Lower lobe of right lung (tissue), 2 donors: Measurements from ENCODE around the gene STK32A. TPM values are rescaled to one million over a fixed set of nuclear protein-coding genes. Genes with fewer than 3 reads are reported as not detected.

Experiments
- ATAC-seq, 2 donors: fragments of 200-7000 bp; cut with Tn5 transposase; one replicate each; pipeline ENCODE4 v1.9.1; 2020 to 2022; ENCODE audit warnings: mild to moderate bottlenecking in 2 of 2, moderate library complexity in 2 of 2
- DNase-seq: peaks from one replicate; pipeline ENCODE4 v3.0.0-alpha.2; 2020
- H3K27ac ChIP-seq: fragments of 200-600 bp; one replicate; pipeline ENCODE4 v1.8.0; 2022
- H3K27me3 ChIP-seq: fragments of 200-600 bp; one replicate; pipeline ENCODE4 v1.8.0; 2022; ENCODE audit warnings: low read depth
- H3K36me3 ChIP-seq: fragments of 200-600 bp; one replicate; pipeline ENCODE4 v1.8.0; 2022; ENCODE audit warnings: mild to moderate bottlenecking
- H3K4me1 ChIP-seq: fragments of 200-600 bp; one replicate; pipeline ENCODE4 v1.8.0; 2022
- H3K4me3 ChIP-seq: fragments of 200-600 bp; one replicate; pipeline ENCODE4 v1.8.0; 2022; ENCODE audit warnings: mild to moderate bottlenecking
- H3K9me3 ChIP-seq: fragments of 200-600 bp; one replicate; pipeline ENCODE4 v1.8.0; 2022
- CTCF ChIP-seq: fragments of 200-600 bp; IDR thresholded peaks from one replicate; pipeline ENCODE4 v1.8.0; 2022; ENCODE audit warnings: antibody characterized with exemption, mild to moderate bottlenecking
- intact Hi-C: fragments of 100-400 bp; cut with DNase I; formaldehyde crosslinking; loops from one replicate; pipeline ENCODE4 v1.11.0; 2022
- total RNA-seq: library from RNA; stranded (reverse); fragmentation: NEBNext Ultra II Directional; extraction: Animal tissue kit (Norgen Biotek cat#: 25700); gene quantifications from one replicate; pipeline ENCODE4 v1.2.1, GENCODE V29; 2021
- donor health status: DM: no; HTN: yes; CAD: no; lungs with severe emphysema.

STK32A gene
- total RNA-seq, 1 donor from 2014 or later: 2.9 TPM

GRCh38 chr5:147303251-147303650 lies 68.4 kb downstream of the STK32A start:
- no peak for TF ChIP-seq CTCF
- H3K9me3 ChIP-seq: no peaks in the 10 kb centered on the region
- peaks cover 6% of the 10 kb centered on the region for H3K4me1 ChIP-seq
- H3K36me3 ChIP-seq: no peaks in the 10 kb centered on the region
- DNase-seq (no peak), ATAC-seq (peak; percentile 91 to 96)
- no peak overlapping the region for H3K4me3 ChIP-seq
- H3K27me3 ChIP-seq: no peaks in the 10 kb centered on the region
- peak overlapping the region; percentile 64 for H3K27ac ChIP-seq
- intact Hi-C loops: no loop called here

GRCh38 chr5:147303976-147304375 lies 69.2 kb downstream of the STK32A start:
- intact Hi-C loops: no loop called here
- peaks cover 6% of the 10 kb centered on the region for H3K4me1 ChIP-seq
- H3K4me3 ChIP-seq: no peak overlapping the region
- H3K36me3 ChIP-seq: no peaks in the 10 kb centered on the region
- ATAC-seq (peak; percentile 91 to 96), DNase-seq (no peak)
- H3K27ac ChIP-seq: peak overlapping the region; percentile 64
- TF ChIP-seq CTCF: no peak
- no peaks in the 10 kb centered on the region for H3K27me3 ChIP-seq
- H3K9me3 ChIP-seq: no peaks in the 10 kb centered on the region

- H3K4me3 ChIP-seq: no peak overlapping the region
- H3K27ac ChIP-seq: no peak overlapping the region
- H3K27me3 ChIP-seq: no peaks in the 10 kb centered on the region
- intact Hi-C loops: no loop called here
- DNase-seq (no peak), ATAC-seq (no peak)
- TF ChIP-seq CTCF: no peak
- H3K4me1 ChIP-seq: peaks cover 10% of the 10 kb centered on the region
- H3K9me3 ChIP-seq: no peaks in the 10 kb centered on the region
- H3K36me3 ChIP-seq: no peaks in the 10 kb centered on the region
Measured at GRCh38 chr5:147305147-147305546, 70.3 kb downstream of the STK32A start.

- no peak for DNase-seq
- Histone ChIP-seq H3K9me3 (no peaks in the 10 kb centered on the region), H3K4me1 (peaks cover 11% of the 10 kb centered on the region), H3K27me3 (no peaks in the 10 kb centered on the region), H3K4me3 (no peak overlapping the region), H3K27ac (no peak overlapping the region), H3K36me3 (no peaks in the 10 kb centered on the region)
- intact Hi-C loops: no loop called here
- no peak for TF ChIP-seq CTCF
- ATAC-seq: no peak
Measured at GRCh38 chr5:147306351-147306750, 71.5 kb downstream of the STK32A start.

GRCh38 chr5:147307170-147307569 lies 72.3 kb downstream of the STK32A start:
- intact Hi-C loops: no loop called here
- TF ChIP-seq CTCF: no peak
- Histone ChIP-seq H3K36me3 (no peaks in the 10 kb centered on the region), H3K27ac (no peak overlapping the region), H3K27me3 (no peaks in the 10 kb centered on the region), H3K4me3 (no peak overlapping the region), H3K4me1 (peaks cover 11% of the 10 kb centered on the region), H3K9me3 (no peaks in the 10 kb centered on the region)
- DNase-seq (no peak), ATAC-seq (no peak)

GRCh38 chr5:147309621-147310020 lies 74.8 kb downstream of the STK32A start:
- intact Hi-C loops: no loop called here
- H3K27me3 ChIP-seq: no peaks in the 10 kb centered on the region
- ATAC-seq (no peak), DNase-seq (no peak)
- TF ChIP-seq CTCF: no peak
- no peak overlapping the region for H3K27ac ChIP-seq
- H3K4me3 ChIP-seq: no peak overlapping the region
- no peaks in the 10 kb centered on the region for H3K9me3 ChIP-seq
- peaks cover 5% of the 10 kb centered on the region for H3K4me1 ChIP-seq
- H3K36me3 ChIP-seq: no peaks in the 10 kb centered on the region
